Measurements from ENCODE around the gene LRRC19.

Gene LRRC19

GRCh38 chr9:26946753-26947727 is 58.4 kb downstream of the LRRC19 start, which contains the start of gene PLAA:
TSS of gene PLAA (minus strand) at chr9:26947242. CDS start at chr9:26947045, 197 bp downstream.
- peak; percentile 10 for TF ChIP-seq CTCF (IDR thresholded peaks at IDR 0.05)
- Histone ChIP-seq H2AFZ (peak within 1 kb of the TSS; percentile 73), H3K36me3 (ENCODE audit: control insufficient read depth, insufficient read depth, low read length) (no peaks in the 10 kb centered on the region), H3K4me2 (ENCODE audit: low read length) (peak within 1 kb of the TSS; percentile 97), H3K9ac (peak within 1 kb of the TSS; percentile 58), H3K4me3 (ENCODE audit: low read depth, low read length) (peak within 1 kb of the TSS; percentile 91), H3K27ac (peak within 1 kb of the TSS; percentile 93), H3K79me2 (peaks cover 13% of the 10 kb centered on the region), H3K4me1 (no peaks in the 10 kb centered on the region), H3K27me3 (ENCODE audit: control insufficient read depth, insufficient read depth, low read length) (no peaks in the 10 kb centered on the region), H3K9me3 (ENCODE audit: control insufficient read depth, low read length) (no peaks in the 10 kb centered on the region)

GRCh38 chr9:26945591-26945990 is 59.9 kb downstream of the LRRC19 start:
- no peak for TF ChIP-seq CTCF (IDR thresholded peaks at IDR 0.05)
- H3K27ac ChIP-seq, result no peak overlapping the region
- no peak overlapping the region for H2AFZ ChIP-seq
- no peaks in the 10 kb centered on the region for H3K36me3 ChIP-seq (ENCODE audit: control insufficient read depth, insufficient read depth, low read length)
- H3K4me3 ChIP-seq (ENCODE audit: low read depth, low read length), result peak overlapping the region; percentile 91
- H3K4me1 ChIP-seq, result no peaks in the 10 kb centered on the region
- no peak overlapping the region for H3K9ac ChIP-seq
- peaks cover 13% of the 10 kb centered on the region for H3K79me2 ChIP-seq
- no peaks in the 10 kb centered on the region for H3K27me3 ChIP-seq (ENCODE audit: control insufficient read depth, insufficient read depth, low read length)
- H3K9me3 ChIP-seq (ENCODE audit: control insufficient read depth, low read length), result no peaks in the 10 kb centered on the region
- H3K4me2 ChIP-seq (ENCODE audit: low read length), result peak overlapping the region; percentile 97
